Epithelial cell of esophagus (primary cell): Measurements from ENCODE around the gene MYO15B.

Experiments used
- DNase-seq: peaks from one replicate; pipeline ENCODE4 v3.0.0; 2010; ENCODE audit warnings: low read depth
- H3K4me3 ChIP-seq: 2 replicates; pipeline ENCODE4 v1.5.1; 2011; ENCODE audit warnings: mild to moderate bottlenecking, low read length, control low read depth
- TF ChIP-seq, protein P1 (sequence below): IDR thresholded peaks from 2 replicates; pipeline ENCODE4 v1.5.1; 2011; ENCODE audit warnings: low read depth, mild to moderate bottlenecking, low read length, control low read depth, inconsistent platforms; ENCODE audit not compliant: insufficient read depth; ENCODE audit errors: missing control alignments

The MYO15B gene

DNA sequence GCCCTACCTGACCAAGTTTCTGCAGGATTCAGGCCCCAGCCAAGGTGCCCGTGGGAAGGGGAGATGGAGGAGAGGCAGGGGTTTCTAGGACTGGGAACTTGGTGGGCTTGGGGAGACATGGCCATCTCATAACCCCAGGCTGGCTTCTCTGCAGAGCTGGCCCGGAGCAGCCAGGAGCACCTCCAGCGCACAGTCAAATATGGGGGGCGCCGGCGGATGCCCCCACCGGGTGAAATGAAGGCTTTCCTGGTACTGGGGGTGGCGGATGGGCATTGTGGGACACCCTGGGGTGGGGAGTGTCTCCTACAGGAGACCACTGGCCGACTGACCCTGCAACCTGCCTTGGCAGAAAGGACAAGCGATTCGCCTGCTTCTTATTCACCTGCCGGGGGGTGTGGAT is 36.4 kb downstream of the MYO15B start:
- TF ChIP-seq, protein P1, sequence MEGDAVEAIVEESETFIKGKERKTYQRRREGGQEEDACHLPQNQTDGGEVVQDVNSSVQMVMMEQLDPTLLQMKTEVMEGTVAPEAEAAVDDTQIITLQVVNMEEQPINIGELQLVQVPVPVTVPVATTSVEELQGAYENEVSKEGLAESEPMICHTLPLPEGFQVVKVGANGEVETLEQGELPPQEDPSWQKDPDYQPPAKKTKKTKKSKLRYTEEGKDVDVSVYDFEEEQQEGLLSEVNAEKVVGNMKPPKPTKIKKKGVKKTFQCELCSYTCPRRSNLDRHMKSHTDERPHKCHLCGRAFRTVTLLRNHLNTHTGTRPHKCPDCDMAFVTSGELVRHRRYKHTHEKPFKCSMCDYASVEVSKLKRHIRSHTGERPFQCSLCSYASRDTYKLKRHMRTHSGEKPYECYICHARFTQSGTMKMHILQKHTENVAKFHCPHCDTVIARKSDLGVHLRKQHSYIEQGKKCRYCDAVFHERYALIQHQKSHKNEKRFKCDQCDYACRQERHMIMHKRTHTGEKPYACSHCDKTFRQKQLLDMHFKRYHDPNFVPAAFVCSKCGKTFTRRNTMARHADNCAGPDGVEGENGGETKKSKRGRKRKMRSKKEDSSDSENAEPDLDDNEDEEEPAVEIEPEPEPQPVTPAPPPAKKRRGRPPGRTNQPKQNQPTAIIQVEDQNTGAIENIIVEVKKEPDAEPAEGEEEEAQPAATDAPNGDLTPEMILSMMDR, result no peak

DNA sequence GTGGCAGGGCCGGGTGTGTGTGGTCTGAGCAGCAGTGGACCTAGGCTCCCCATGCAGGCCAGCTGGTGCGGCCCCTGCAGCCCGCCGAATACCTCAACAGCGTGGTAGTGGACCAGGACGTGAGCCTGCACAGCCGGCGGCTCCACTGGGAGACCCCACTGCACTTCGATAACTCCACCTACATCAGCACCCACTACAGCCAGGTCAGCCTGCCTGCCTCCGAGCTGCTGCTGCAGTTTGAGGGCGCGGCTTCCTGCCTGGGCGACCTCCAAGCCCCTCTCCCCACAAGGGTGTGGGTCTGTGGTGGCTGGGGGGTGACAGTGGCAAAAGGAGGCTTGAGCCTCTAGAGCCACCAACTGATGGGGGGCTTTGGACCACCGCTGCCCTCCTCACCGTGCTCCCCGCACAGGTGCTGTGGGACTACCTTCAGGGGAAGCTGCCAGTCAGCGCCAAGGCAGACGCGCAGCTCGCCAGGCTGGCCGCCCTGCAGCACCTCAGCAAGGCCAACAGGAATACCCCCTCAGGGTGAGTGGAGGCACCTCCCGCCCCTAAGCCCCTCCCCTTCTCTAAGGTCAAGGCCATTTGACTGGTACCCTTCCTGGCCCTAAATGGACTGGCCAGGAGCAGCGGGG is 37.2 kb downstream of the MYO15B start:
- TF ChIP-seq, protein P1, result no peak
- DNase-seq, result no peak
- H3K4me3 ChIP-seq, result no peak overlapping the region

More for the DNA sequence above, 36.4 kb downstream of the MYO15B start:
- DNase-seq, result no peak
- no peak overlapping the region for H3K4me3 ChIP-seq

- peak; percentile 30 for DNase-seq
- TF ChIP-seq, protein P1, result peak; percentile 75
- H3K4me3 ChIP-seq, result no peak overlapping the region
Measured at GRCh38 chr17:75625813-75626486, 38.4 kb downstream of the MYO15B start.

DNA sequence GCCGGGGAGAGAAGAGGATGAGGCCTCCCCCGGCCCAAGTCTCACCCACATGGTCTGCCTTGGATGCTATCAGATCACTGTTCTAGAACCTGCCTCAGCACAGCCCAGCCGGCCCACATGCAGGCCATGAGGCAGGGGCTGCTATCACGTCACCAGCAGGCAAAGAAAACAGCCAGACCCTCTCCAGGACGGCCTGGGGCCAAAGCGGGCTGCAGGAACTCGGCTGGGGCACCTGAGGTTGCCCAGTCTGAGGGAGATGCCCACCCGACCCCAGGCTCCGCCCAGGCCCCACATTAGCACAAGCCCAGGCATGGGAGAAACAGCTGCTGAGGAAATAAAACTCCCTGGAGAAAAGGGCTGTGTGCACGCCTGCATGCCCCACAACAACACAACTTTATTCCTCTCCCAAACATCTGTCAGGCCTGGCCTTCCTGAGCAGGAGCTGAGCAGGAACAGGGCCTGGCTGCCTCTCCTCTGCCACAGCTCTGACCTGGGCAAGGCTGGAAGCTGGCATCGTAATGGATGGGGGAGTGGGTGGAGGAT is 39.0 kb downstream of the MYO15B start:
- no peak overlapping the region for H3K4me3 ChIP-seq
- TF ChIP-seq, protein P1, result no peak
- no peak for DNase-seq

DNA sequence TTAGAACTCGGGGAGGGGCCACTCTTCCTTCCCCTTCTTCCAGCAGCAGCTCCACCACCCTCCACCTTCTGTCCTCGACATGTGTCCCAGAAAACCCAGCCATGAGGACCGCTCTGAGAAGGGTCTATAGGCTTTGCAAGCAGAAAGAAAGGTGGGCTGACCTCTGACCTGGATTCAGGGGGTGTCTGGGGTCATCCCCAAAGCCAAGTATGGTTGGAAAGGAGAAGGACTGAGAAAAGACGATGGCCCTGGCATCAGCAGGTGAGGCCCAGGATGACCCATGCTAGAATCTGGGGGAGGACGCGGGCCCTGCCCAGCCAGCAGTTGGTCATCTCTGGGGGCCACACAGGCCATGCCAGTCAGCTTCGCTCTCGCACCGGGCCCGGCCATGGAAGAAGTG is 39.5 kb downstream of the MYO15B start:
- H3K4me3 ChIP-seq, result no peak overlapping the region
- TF ChIP-seq, protein P1, result no peak
- no peak for DNase-seq

GRCh38 chr17:75628425-75628824 is 40.8 kb downstream of the MYO15B start:
- TF ChIP-seq, protein P1, result no peak
- H3K4me3 ChIP-seq, result no peak overlapping the region
- no peak for DNase-seq
